Skeletal muscle satellite cell (primary cell): ENCODE results near the gene VASH1.

ENCODE experiments used
- H3K27me3 ChIP-seq: 2 replicates; pipeline ENCODE4 v1.7.0; 2013; ENCODE audit warnings: low read length; ENCODE audit not compliant: control insufficient read depth, insufficient read depth
- H3K36me3 ChIP-seq: 2 replicates; pipeline ENCODE4 v1.7.0; 2013; ENCODE audit warnings: mild to moderate bottlenecking, control low read depth, low read length; ENCODE audit not compliant: insufficient read depth
- H3K4me1 ChIP-seq: 2 replicates; pipeline ENCODE4 v1.7.0; 2013; ENCODE audit warnings: low read length; ENCODE audit not compliant: control insufficient read depth, insufficient read depth
- H3K4me2 ChIP-seq: 2 replicates; pipeline ENCODE4 v1.7.0; 2013; ENCODE audit warnings: mild to moderate bottlenecking, low read length
- H3K4me3 ChIP-seq: 2 replicates; pipeline ENCODE4 v1.7.0; 2013; ENCODE audit warnings: low read length
- H3K9ac ChIP-seq: 2 replicates; pipeline ENCODE4 v1.7.0; 2013; ENCODE audit warnings: mild to moderate bottlenecking, low read depth, low read length, moderate library complexity
- H3K9me3 ChIP-seq: replicated peaks from 2 replicates; pipeline ENCODE4 v1.7.0; 2013; ENCODE audit warnings: mild to moderate bottlenecking, control low read depth, low read length

Gene VASH1

GRCh38 chr14:76810525-76810924, 49.3 kb downstream of the VASH1 start:
- H3K36me3 ChIP-seq = peaks cover 7% of the 10 kb centered on the region
- H3K9ac ChIP-seq = peak overlapping the region; percentile 84
- no peaks in the 10 kb centered on the region for H3K9me3 ChIP-seq
- peak overlapping the region; percentile 87 for H3K4me2 ChIP-seq
- peak overlapping the region; percentile 87 for H3K4me3 ChIP-seq
- peaks cover 12% of the 10 kb centered on the region for H3K4me1 ChIP-seq
- H3K27me3 ChIP-seq = no peaks in the 10 kb centered on the region

- peaks cover 1% of the 10 kb centered on the region for H3K27me3 ChIP-seq
- peak overlapping the region; percentile 87 for H3K4me3 ChIP-seq
- peaks cover 12% of the 10 kb centered on the region for H3K4me1 ChIP-seq
- H3K36me3 ChIP-seq = peaks cover 7% of the 10 kb centered on the region
- peak overlapping the region; percentile 87 for H3K4me2 ChIP-seq
- H3K9ac ChIP-seq = peak overlapping the region; percentile 84
- no peaks in the 10 kb centered on the region for H3K9me3 ChIP-seq
Measured at GRCh38 chr14:76810953-76811400, 49.7 kb downstream of the VASH1 start.

- peak overlapping the region; percentile 87 for H3K4me2 ChIP-seq
- peaks cover 7% of the 10 kb centered on the region for H3K27me3 ChIP-seq
- peak overlapping the region; percentile 84 for H3K9ac ChIP-seq
- H3K4me1 ChIP-seq = peaks cover 12% of the 10 kb centered on the region
- H3K4me3 ChIP-seq = peak overlapping the region; percentile 87
- H3K36me3 ChIP-seq = peaks cover 7% of the 10 kb centered on the region
- no peaks in the 10 kb centered on the region for H3K9me3 ChIP-seq
Measured at GRCh38 chr14:76811561-76811960, 50.3 kb downstream of the VASH1 start.

GRCh38 chr14:76812093-76812421, 50.8 kb downstream of the VASH1 start:
- peaks cover 12% of the 10 kb centered on the region for H3K27me3 ChIP-seq
- H3K4me3 ChIP-seq = peak overlapping the region; percentile 87
- peak overlapping the region; percentile 87 for H3K4me2 ChIP-seq
- peaks cover 12% of the 10 kb centered on the region for H3K4me1 ChIP-seq
- peaks cover 7% of the 10 kb centered on the region for H3K36me3 ChIP-seq
- H3K9ac ChIP-seq = peak overlapping the region; percentile 84
- H3K9me3 ChIP-seq = no peaks in the 10 kb centered on the region

GRCh38 chr14:76812422-76813383, 51.4 kb downstream of the VASH1 start, which contains the start of gene ANGEL1:
TSS of gene ANGEL1 (minus strand) at chr14:76812882. CDS start at chr14:76812827, 55 bp downstream.
- Histone ChIP-seq H3K9me3 (no peaks in the 10 kb centered on the region), H3K27me3 (peaks cover 18% of the 10 kb centered on the region), H3K4me3 (peak within 1 kb of the TSS; percentile 87), H3K9ac (peak within 1 kb of the TSS; percentile 84), H3K4me1 (peaks cover 12% of the 10 kb centered on the region), H3K36me3 (peaks cover 4% of the 10 kb centered on the region), H3K4me2 (peak within 1 kb of the TSS; percentile 87)

- Histone ChIP-seq H3K9me3 (no peaks in the 10 kb centered on the region), H3K9ac (no peak overlapping the region), H3K36me3 (no peaks in the 10 kb centered on the region), H3K4me2 (no peak overlapping the region), H3K27me3 (peaks cover 27% of the 10 kb centered on the region), H3K4me3 (no peak overlapping the region), H3K4me1 (peaks cover 12% of the 10 kb centered on the region)
Measured at GRCh38 chr14:76814726-76815645, 53.7 kb downstream of the VASH1 start.

DNA sequence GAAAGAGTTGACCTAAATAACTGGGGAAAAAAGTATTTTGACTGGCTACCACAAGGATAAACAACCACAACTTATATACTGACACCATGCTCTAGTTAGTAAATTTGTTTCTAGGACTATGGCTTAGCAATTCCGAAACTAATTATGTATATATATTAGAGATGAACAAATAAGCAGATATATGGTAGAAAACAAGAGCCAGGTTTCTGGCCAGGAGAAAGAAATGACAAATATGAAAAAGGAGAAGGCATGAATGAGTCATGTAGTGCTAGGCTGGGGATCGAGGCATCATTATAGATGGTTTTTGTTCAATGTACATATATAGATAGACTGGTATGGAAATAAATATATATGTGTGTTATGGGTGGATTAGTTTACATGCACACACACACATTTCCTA, 59.4 kb downstream of the VASH1 start:
- Histone ChIP-seq H3K4me2 (no peak overlapping the region), H3K27me3 (peaks cover 45% of the 10 kb centered on the region), H3K9ac (no peak overlapping the region), H3K4me3 (no peak overlapping the region), H3K9me3 (no peaks in the 10 kb centered on the region), H3K36me3 (no peaks in the 10 kb centered on the region), H3K4me1 (no peaks in the 10 kb centered on the region)

DNA sequence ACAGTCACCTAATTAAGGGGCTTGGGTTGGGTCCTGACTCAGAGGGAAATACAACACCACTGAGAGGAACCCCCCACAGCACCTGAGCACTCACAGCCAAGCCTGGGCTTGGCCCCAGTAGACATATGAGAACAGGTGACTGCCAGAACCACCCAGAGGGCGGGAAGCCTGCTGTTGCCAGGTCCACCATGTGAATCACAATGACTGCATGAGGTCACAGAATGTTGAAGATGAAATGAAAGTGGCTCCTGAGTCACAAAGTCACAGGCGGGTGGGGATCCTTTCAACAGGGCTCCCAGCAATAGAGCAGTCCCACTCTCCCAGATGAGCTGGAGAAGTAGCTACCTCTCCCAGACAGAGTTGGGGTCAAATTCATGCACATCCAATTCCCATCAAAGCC, 64.9 kb downstream of the VASH1 start, which contains the start of gene LRRC74A:
Gene LRRC74A, plus strand, starts transcription at position 287 of the 400 bp plus-strand sequence. CDS start 290 bp downstream, outside the sequence.
- H3K4me2 ChIP-seq = no peak within 1 kb of the TSS
- H3K9me3 ChIP-seq = no peaks in the 10 kb centered on the region
- H3K36me3 ChIP-seq = no peaks in the 10 kb centered on the region
- H3K4me3 ChIP-seq = no peak within 1 kb of the TSS
- H3K27me3 ChIP-seq = peaks cover 14% of the 10 kb centered on the region
- peaks cover 17% of the 10 kb centered on the region for H3K4me1 ChIP-seq
- H3K9ac ChIP-seq = no peak within 1 kb of the TSS

DNA sequence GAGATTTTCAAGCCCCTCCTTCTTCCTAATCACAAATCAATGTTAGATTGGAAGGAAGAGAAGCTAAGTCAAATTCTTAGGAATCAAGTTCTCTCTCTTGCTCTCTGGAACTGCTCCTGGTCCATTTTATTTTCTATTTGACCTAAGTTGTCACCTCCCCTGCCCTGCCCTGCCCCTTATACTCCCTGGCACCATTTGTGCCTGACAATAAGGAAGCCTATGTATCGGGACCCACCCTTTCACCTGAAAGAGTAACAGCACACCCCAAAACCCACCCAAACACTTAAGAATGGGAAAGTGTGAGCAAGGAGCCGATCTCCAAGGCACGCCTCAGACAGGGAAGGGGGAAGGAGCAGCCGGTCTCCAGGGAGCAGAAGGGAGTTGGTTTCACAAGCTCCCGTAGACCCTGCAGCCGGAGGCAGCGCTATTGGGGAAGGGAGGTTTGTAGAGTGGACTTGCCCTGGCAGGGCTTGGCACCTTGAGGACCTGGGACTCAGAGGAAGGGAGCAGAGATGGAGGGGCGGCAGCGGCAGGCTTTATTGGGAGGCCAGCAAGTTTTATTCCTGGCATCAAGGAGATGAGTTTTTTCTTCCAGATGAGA, 66.5 kb downstream of the VASH1 start:
- no peaks in the 10 kb centered on the region for H3K36me3 ChIP-seq
- no peaks in the 10 kb centered on the region for H3K9me3 ChIP-seq
- H3K4me1 ChIP-seq = peaks cover 17% of the 10 kb centered on the region
- peak overlapping the region; percentile 65 for H3K4me3 ChIP-seq
- peak overlapping the region; percentile 87 for H3K4me2 ChIP-seq
- H3K27me3 ChIP-seq = peaks cover 12% of the 10 kb centered on the region
- H3K9ac ChIP-seq = peak overlapping the region; percentile 78

- peaks cover 8% of the 10 kb centered on the region for H3K27me3 ChIP-seq
- H3K4me3 ChIP-seq = peak overlapping the region; percentile 65
- peak overlapping the region; percentile 78 for H3K9ac ChIP-seq
Measured at GRCh38 chr14:76828339-76829012, 67.2 kb downstream of the VASH1 start.

More at GRCh38 chr14:76828339-76829012, 67.2 kb downstream of the VASH1 start:
- H3K4me1 ChIP-seq = peaks cover 17% of the 10 kb centered on the region
- no peaks in the 10 kb centered on the region for H3K36me3 ChIP-seq
- no peaks in the 10 kb centered on the region for H3K9me3 ChIP-seq
- H3K4me2 ChIP-seq = peak overlapping the region; percentile 87
